ENCODE results near the gene TRA2B. TPM values are rescaled to one million over a fixed set of nuclear protein-coding genes. Genes with fewer than 3 reads are reported as not detected.
A peak's percentile ranks its signal among the peaks of the same experiment; 100 is the strongest.

Gene TRA2B
- 391 TPM for polyA plus RNA-seq (2012; ENCODE audit: insufficient read depth, insufficient read length, low read depth)

DNA sequence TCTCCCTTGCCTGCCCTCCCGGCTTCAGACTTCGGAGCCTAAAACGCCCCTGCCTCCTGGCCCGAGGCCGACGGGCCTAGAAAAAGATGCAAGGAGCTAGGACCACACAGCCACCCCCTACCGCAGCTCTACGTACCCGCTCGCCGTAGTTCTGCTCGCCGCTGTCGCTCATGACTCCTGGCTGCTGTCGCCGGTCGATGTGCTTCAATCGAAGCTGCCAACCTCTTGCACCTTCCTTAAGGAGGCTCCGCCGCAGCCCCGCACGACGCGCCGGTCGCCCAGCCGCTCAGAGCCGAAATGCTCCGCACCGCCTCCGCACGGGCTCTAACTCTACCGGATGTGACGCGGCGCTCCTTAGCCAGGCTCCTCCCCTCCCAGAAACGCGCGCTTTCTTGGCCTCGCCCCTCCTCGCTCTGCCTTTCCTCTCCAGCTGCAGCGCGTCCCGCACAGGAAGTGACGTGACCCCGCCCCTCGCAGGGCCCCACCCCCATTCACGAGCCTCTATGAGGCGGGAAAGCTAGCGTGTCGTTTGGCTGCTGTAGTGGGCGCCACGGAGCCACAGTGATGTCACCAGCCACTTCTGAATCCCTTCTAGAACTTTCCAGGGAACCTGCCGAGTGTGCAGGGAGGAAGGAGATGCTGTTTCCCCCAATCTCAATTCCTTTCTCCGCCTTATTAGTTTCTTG, at the start of gene TRA2B:
TRA2B (minus strand) TSS at position 326 of the 686 bp plus-strand sequence; CDS start at position 172, 154 bp downstream.
- peak; percentile 99 for DNase-seq
- Histone ChIP-seq H3K27me3 (no peaks in the 10 kb centered on the region), H3K36me3 (peaks cover 33% of the 10 kb centered on the region), H3K9me3 (no peaks in the 10 kb centered on the region), H3K4me3 (ENCODE audit: low read depth, low read length) (peak within 1 kb of the TSS; percentile 96), H3K4me1 (peaks cover 3% of the 10 kb centered on the region)
- TF ChIP-seq, protein P1, sequence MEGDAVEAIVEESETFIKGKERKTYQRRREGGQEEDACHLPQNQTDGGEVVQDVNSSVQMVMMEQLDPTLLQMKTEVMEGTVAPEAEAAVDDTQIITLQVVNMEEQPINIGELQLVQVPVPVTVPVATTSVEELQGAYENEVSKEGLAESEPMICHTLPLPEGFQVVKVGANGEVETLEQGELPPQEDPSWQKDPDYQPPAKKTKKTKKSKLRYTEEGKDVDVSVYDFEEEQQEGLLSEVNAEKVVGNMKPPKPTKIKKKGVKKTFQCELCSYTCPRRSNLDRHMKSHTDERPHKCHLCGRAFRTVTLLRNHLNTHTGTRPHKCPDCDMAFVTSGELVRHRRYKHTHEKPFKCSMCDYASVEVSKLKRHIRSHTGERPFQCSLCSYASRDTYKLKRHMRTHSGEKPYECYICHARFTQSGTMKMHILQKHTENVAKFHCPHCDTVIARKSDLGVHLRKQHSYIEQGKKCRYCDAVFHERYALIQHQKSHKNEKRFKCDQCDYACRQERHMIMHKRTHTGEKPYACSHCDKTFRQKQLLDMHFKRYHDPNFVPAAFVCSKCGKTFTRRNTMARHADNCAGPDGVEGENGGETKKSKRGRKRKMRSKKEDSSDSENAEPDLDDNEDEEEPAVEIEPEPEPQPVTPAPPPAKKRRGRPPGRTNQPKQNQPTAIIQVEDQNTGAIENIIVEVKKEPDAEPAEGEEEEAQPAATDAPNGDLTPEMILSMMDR (IDR thresholded peaks at IDR 0.05; ENCODE audit: low read depth, low read length) = peak; percentile 31; the same call in 1 of the 2 replicates

DNA sequence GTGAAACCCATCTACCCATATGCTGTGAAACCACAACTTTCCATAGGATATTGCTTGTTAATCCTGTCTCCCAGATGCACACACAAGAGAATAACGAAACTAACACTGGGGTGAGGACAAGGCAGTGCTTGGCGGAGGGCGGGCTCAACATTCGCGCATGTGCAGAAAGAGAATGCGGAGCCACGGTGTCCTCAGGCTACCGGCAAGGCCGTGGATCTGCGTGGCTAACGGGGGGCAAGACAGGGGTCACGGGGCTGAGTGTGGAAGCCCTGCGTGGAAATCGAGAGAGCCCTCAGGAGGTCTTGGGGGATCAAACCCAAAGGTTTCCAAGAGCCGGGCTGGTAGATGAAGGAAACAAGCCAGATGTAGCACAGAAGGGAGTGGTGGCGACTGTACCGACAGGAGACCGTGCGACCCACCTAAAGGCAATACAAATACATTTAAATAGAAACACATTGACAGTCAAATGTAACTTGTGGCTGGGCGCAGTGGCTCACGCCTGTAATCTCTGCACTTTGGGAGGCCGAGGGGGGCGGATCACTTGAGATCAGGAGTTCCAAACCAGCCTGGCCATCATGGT, 48.5 kb upstream of the TRA2B start:
- H3K4me3 ChIP-seq (ENCODE audit: low read depth, low read length) = no peak overlapping the region
- no peaks in the 10 kb centered on the region for H3K36me3 ChIP-seq
- TF ChIP-seq, protein P1 (IDR thresholded peaks at IDR 0.05; ENCODE audit: low read depth, low read length) = no peak
- DNase-seq = no peak
- no peaks in the 10 kb centered on the region for H3K4me1 ChIP-seq
- no peaks in the 10 kb centered on the region for H3K9me3 ChIP-seq
- H3K27me3 ChIP-seq = no peaks in the 10 kb centered on the region

DNA sequence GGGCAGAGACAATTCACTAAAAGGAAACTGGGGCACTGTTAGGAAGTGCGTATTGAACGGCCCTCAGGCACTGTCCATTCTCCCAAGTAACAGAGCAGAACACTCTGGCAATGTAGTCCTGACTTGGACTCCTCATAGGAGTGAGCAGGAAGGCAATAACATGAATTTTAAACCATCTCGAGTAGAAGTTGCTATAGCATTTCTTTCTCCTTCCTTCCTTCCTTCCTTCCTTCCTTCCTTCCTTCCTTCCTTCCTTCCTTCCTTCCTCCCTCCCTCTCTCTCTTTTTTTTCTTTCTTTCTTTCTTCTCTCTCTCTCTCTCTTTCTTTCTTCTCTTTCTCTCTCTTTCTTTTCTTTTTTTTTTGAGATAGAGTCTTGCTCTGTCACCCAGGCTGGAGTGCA, 46.4 kb upstream of the TRA2B start:
- TF ChIP-seq, protein P1 (IDR thresholded peaks at IDR 0.05; ENCODE audit: low read depth, low read length) = no peak
- no peak for DNase-seq
- H3K4me1 ChIP-seq = no peaks in the 10 kb centered on the region
- no peaks in the 10 kb centered on the region for H3K9me3 ChIP-seq
- H3K27me3 ChIP-seq = no peaks in the 10 kb centered on the region
- no peak overlapping the region for H3K4me3 ChIP-seq (ENCODE audit: low read depth, low read length)
- H3K36me3 ChIP-seq = no peaks in the 10 kb centered on the region

DNA sequence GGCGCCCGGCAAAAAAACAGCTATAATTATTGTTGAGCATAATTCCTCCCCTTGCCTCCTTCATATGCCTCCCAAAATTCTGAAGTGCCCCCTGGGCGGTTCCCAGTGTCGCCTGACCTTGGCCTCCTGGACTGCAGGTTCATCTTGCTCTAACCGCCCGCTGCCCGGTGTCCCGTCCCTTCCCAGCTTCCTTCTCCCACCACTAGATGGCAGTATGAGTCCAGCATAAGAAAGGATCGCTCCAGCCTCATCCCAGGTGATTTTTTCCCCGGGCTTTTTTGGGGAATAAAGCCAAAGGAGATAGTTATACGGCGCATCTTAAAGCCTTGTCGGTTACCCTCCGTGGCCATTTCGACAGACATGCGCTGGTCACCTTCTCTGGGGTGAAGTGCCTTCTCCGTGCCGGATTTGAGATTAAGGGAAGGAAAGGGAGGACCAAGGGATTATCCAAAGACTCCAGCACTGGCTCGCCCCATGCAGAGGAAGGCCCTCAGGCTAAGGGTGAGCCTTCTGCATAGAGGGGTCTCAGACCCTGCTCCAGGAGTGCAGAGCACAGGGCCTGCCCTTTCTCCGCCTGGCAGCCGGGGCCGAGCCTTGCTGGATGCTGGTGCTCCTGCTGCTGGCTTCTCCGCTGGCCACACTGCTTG, 45.8 kb upstream of the TRA2B start:
- H3K27me3 ChIP-seq = no peaks in the 10 kb centered on the region
- peak overlapping the region; percentile 50 for H3K4me3 ChIP-seq (ENCODE audit: low read depth, low read length)
- H3K9me3 ChIP-seq = no peaks in the 10 kb centered on the region
- no peaks in the 10 kb centered on the region for H3K36me3 ChIP-seq
- TF ChIP-seq, protein P1 (IDR thresholded peaks at IDR 0.05; ENCODE audit: low read depth, low read length) = peak; percentile 93
- H3K4me1 ChIP-seq = no peaks in the 10 kb centered on the region
- peak; percentile 73 for DNase-seq

DNA sequence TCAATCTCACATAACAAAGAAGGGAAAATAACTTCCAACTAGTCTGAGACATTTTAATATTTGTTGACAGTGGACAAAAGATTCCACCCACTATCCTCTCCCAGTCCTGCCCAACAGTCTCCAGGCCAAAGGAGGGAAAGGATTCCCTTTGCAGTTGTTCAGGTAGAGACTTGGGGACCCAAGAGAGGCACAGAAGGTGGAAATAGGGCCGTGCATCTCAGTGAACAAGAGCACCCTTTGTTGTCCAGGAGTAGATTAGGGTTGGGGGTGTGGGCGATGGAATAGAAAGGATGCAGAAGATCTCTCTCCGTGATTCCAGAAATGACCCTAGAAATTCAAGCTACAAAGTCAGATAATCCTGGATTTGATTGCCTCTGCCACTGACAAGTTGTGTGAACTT, 44.8 kb upstream of the TRA2B start:
- no peak overlapping the region for H3K4me3 ChIP-seq (ENCODE audit: low read depth, low read length)
- no peaks in the 10 kb centered on the region for H3K27me3 ChIP-seq
- H3K4me1 ChIP-seq = no peaks in the 10 kb centered on the region
- no peak for DNase-seq
- H3K9me3 ChIP-seq = no peaks in the 10 kb centered on the region
- TF ChIP-seq, protein P1 (IDR thresholded peaks at IDR 0.05; ENCODE audit: low read depth, low read length) = no peak
- H3K36me3 ChIP-seq = no peaks in the 10 kb centered on the region

DNA sequence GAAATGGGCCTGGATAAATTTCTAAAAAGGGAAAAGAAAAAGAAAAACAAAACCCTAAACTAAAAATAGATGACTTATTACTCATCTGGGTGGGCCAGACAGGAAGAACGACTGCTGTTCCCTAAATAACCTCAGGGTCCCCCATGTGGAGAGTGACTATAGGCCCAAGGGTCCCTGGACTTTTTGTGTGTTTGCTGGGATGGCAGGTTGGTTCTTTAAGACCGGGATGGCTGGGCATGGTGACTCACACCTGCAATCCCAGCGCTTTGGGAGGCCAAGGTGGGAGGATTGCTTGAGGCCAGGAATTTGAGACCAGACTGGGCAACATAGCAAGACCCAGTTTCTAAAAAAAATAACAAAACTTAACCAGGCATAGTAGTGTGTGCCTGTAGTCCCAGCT, 43.8 kb upstream of the TRA2B start:
- Histone ChIP-seq H3K36me3 (no peaks in the 10 kb centered on the region), H3K27me3 (no peaks in the 10 kb centered on the region), H3K4me3 (ENCODE audit: low read depth, low read length) (no peak overlapping the region), H3K4me1 (no peaks in the 10 kb centered on the region), H3K9me3 (no peaks in the 10 kb centered on the region)
- TF ChIP-seq, protein P1 (IDR thresholded peaks at IDR 0.05; ENCODE audit: low read depth, low read length) = no peak
- DNase-seq = no peak

Measured in BE2C (cell line).